ENCODE data around the gene TSPO. TPM values are rescaled to one million over a fixed set of nuclear protein-coding genes. Genes with fewer than 3 reads are reported as not detected.

TSPO gene
- total and polyA plus RNA-seq, 2 of the 8 experiments (the other 6 are each of a cell fraction or from before 2014, with no cell fraction given): 19.9 to 51.5 TPM

DNA sequence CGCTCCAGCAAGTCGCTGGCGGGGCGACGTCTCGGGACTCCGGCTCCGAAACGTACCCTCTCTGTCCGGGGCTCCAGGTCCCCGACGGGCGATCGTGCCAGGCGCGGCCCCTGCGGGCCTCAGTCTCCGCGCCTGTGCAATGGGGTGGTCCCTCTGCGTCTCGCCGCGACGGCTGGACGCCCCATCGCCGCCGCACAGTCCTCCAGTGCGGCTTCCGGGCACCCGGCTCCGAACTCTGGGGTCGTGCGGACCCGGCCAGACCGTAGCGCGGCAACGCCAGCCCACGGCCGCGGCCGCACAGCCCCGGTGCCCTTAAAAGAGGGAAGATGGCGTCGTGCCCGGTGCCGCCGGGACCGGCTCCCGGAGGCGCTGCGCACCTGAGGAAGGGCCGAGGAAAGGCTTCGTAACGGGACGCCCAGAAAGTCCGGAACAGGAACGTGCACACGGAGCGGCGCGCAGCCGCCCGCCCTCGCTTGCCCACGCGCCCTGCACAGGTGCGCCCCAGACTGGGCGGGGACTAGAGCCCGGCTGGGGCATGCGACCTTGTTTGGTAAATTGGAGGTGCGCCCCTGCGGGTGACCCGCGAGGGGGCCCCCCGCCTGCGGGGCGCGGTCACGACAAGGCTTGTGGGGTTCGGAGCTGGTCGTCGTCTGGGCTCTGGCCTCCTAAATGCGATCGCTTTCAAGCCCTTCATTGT, 40.3 kb upstream of the TSPO start:
- Histone ChIP-seq H4K5ac (ENCODE audit: insufficient read length, low read depth, low read length) (no peak overlapping the region), H3K4me1 (replicated peaks in 1 of 4; ENCODE audit: control insufficient read depth in 3 of 4, insufficient read depth in 4 of 4, low read length in 3 of 4) (peaks cover 0 to 3% (median 1%) of the 10 kb centered on the region in 4 experiments; a peak in 4 of 7 replicates), H3K27ac (ENCODE audit: low read depth, low read length) (no peak overlapping the region), H4K91ac (replicated peaks; ENCODE audit: insufficient read length, low read length) (no peak overlapping the region), H3K14ac (ENCODE audit: insufficient read length) (no peak overlapping the region), H3K4ac (replicated peaks; ENCODE audit: insufficient read length, low read depth, low read length) (no peak overlapping the region), H2AK5ac (ENCODE audit: low read depth, low read length) (no peak overlapping the region), H2BK5ac (ENCODE audit: low read depth, low read length) (no peak overlapping the region), H3K36me3 (ENCODE audit: control insufficient read depth in 2 of 4, insufficient read depth in 4 of 4, low read length in 3 of 4) (no peaks in the 10 kb centered on the region), H3K4me3 (ENCODE audit: extremely low read depth in 1 of 4, insufficient read depth in 2 of 4, low read depth in 3 of 4, low read length in 4 of 4) (peak overlapping the region; percentile 56 to 66 (median 62)), H3K9me3 (ENCODE audit: insufficient read depth in 2 of 2, low read depth in 1 of 2, low read length in 1 of 2) (no peaks in the 10 kb centered on the region), H4K8ac (ENCODE audit: extremely low read depth, insufficient read depth, low read length) (peak overlapping the region; percentile 14), H2BK15ac (ENCODE audit: low read length) (no peak overlapping the region), H3K9ac (replicated peaks in 1 of 4; ENCODE audit: extremely low read depth in 1 of 4, low read depth in 3 of 4, low read length in 3 of 4) (peak overlapping the region in 2 of 4 experiments; percentile 29 to 40; a peak in 4 of 7 replicates), H2BK120ac (replicated peaks; ENCODE audit: low read depth, low read length) (no peak overlapping the region), H2BK20ac (ENCODE audit: low read length) (no peak overlapping the region), H2AFZ (ENCODE audit: low read length) (peak overlapping the region; percentile 63; the same call in 1 of the 2 replicates), H3K23ac (ENCODE audit: insufficient read length) (no peak overlapping the region), H3K27me3 (replicated peaks in 1 of 4; ENCODE audit: control insufficient read depth in 3 of 4, extremely low read depth in 1 of 4, insufficient read depth in 3 of 4, low read length in 3 of 4) (peaks cover 10 to 46% (median 40%) of the 10 kb centered on the region in 4 experiments), H3K56ac (replicated peaks; ENCODE audit: insufficient read length, low read depth, low read length) (no peak overlapping the region), H3K4me2 (ENCODE audit: insufficient read depth in 1 of 2, low read depth in 2 of 2, low read length in 2 of 2) (peak overlapping the region; percentile 91 to 97), H3K18ac (ENCODE audit: extremely low read depth, low read length) (peak overlapping the region; percentile 15; the same call in 1 of the 2 replicates), H2BK12ac (ENCODE audit: low read depth, low read length) (peak overlapping the region; percentile 43; the same call in 1 of the 2 replicates), H3K23me2 (ENCODE audit: low read depth, low read length) (peaks cover 13% of the 10 kb centered on the region; the same call in 1 of the 2 replicates), H3K79me2 (ENCODE audit: control insufficient read depth in 1 of 2, insufficient read depth in 2 of 2, low read length in 2 of 2) (no peaks in the 10 kb centered on the region), H3K79me1 (ENCODE audit: low read depth, low read length) (no peaks in the 10 kb centered on the region; the same call in 1 of the 2 replicates), H4K20me1 (replicated peaks in 1 of 2; ENCODE audit: control insufficient read depth in 1 of 2, insufficient read depth in 2 of 2, low read length in 2 of 2) (peaks cover 3 to 4% of the 10 kb centered on the region in 2 experiments)
- POLR2A ChIA-PET (ENCODE audit: partially characterized antibody): interaction anchor here (0.6 to 1.3 kb wide), 3 partner anchors 11 to 603 kb away, joined by 3 to 7 read pairs (median 4); partner anchors contain the start of gene TTLL12
- CTCF ChIA-PET (ENCODE audit: partially characterized antibody): interaction anchor here (0.6 to 3.1 kb wide), 9 partner anchors 10 to 254 kb away, joined by 3 to 9 read pairs (median 3); partner anchors contain the start of gene ARFGAP3
- FAIRE-seq (no peak), DNase-seq (ENCODE audit: low read depth in 1 of 2, low spot score in 2 of 2) (peak in 1 of 2 experiments; percentile 75)
- 5% methylated on average over 83 of the region's 86 CpGs; no CpG with 5 or more reads in 1 of the 2 experiments for WGBS, 2 experiments (ENCODE audit: extremely low coverage in 1 of 2, insufficient coverage in 1 of 2, insufficient read length in 1 of 2, insufficient replicate concordance in 2 of 2, low coverage in 1 of 2, low lambda C conversion rate in 2 of 2, missing lambda C conversion rate in 1 of 2)
- TF ChIP-seq RNF2 (IDR thresholded peaks at IDR 0.05; ENCODE audit: borderline replicate concordance, low read depth, low read length, missing control alignments, poor library complexity, severe bottlenecking): no peak
- TF ChIP-seq EGR1 (IDR thresholded peaks at IDR 0.05; ENCODE audit: borderline replicate concordance, low read depth, low read length): no peak
- TF ChIP-seq RAD21 (IDR thresholded peaks at IDR 0.05 in 1 of 2, conservative IDR thresholded peaks at IDR 0.05 in 1 of 2; ENCODE audit: low read depth in 2 of 2, low read length in 2 of 2): peak in 1 of 2 experiments; percentile 2; a peak in 1 of 4 replicates
- no peak for TF ChIP-seq SP4 (IDR thresholded peaks at IDR 0.05; ENCODE audit: low read length)
- no peak for TF ChIP-seq CEBPB (IDR thresholded peaks at IDR 0.05; ENCODE audit: low read depth, low read length)
- TF ChIP-seq HDAC2 (IDR thresholded peaks at IDR 0.05; ENCODE audit: borderline replicate concordance in 1 of 2, low read depth in 2 of 2, low read length in 2 of 2): 0 out of 4 replicates have a peak, but pooled peaks of 1 of the 2 experiments have one; percentile 53
- no peak for TF ChIP-seq BCL11A (IDR thresholded peaks at IDR 0.05; ENCODE audit: low read depth in 2 of 2, low read length in 2 of 2)
- TF ChIP-seq MAFK (IDR thresholded peaks at IDR 0.05; ENCODE audit: low read depth, low read length): no peak
- peak; percentile 80 for TF ChIP-seq KDM1A (IDR thresholded peaks at IDR 0.05; ENCODE audit: borderline replicate concordance, low read length)
- TF ChIP-seq EP300 (IDR thresholded peaks at IDR 0.05; ENCODE audit: borderline replicate concordance in 1 of 2, low read depth in 2 of 2, low read length in 2 of 2): no peak

Measured in H1 (cell line).